RPMI7951 (cell line): ENCODE measurements around the gene RILPL2. TPM values are rescaled to one million over a fixed set of nuclear protein-coding genes. Genes with fewer than 3 reads are reported as not detected.
"Not testable (repeated sequence)": the region's sequence is repeated elsewhere in the genome, so short reads cannot be mapped to it uniquely, and the experiment has no call there.

ENCODE experiments used
- DNase-seq: peaks from one replicate; pipeline ENCODE4 v3.0.0-alpha.2; 2012; ENCODE audit warnings: low read depth
- total RNA-seq: library from RNA; depleted of rRNA; stranded (reverse); fragments of >200 nt; shearing (Covaris generic); gene quantifications from 2 replicates; pipeline ENCODE4 v1.2.3, GENCODE V29; 2014; rRNA removed

The RILPL2 gene
- 2.5 and 2.7 TPM in 2 replicates for total RNA-seq

GRCh38 chr12:123436017-123436964 is at the start of gene RILPL2:
Gene RILPL2 (minus strand): TSS chr12:123436684. CDS start chr12:123436420, 264 bp downstream.
- DNase-seq = peak; percentile 79

GRCh38 chr12:123485756-123486155 is 49.3 kb upstream of the RILPL2 start:
- DNase-seq = no peak

- DNase-seq = no peak
These were observed 47.2 kb upstream of the RILPL2 start for GRCh38 chr12:123483602-123484248.

- DNase-seq = no peak
These were observed 46.4 kb upstream of the RILPL2 start for GRCh38 chr12:123482876-123483275.

- DNase-seq = not testable (repeated sequence)
These were observed 44.8 kb upstream of the RILPL2 start for GRCh38 chr12:123481251-123481650.

- peak; percentile 36 for DNase-seq
These were observed 43.1 kb upstream of the RILPL2 start for GRCh38 chr12:123479442-123480180.

GRCh38 chr12:123478762-123479161 is 42.3 kb upstream of the RILPL2 start:
- DNase-seq = peak; percentile 80

- DNase-seq = no peak
These were observed 41.6 kb upstream of the RILPL2 start for GRCh38 chr12:123478069-123478468.

- DNase-seq = no peak
These were observed 38.8 kb upstream of the RILPL2 start for GRCh38 chr12:123475246-123475703.

GRCh38 chr12:123474485-123475245 is 38.2 kb upstream of the RILPL2 start:
- DNase-seq = no peak

- no peak for DNase-seq
These were observed 36.0 kb upstream of the RILPL2 start for GRCh38 chr12:123472438-123472849.

GRCh38 chr12:123471374-123472068 is 35.0 kb upstream of the RILPL2 start:
- peak; percentile 35 for DNase-seq

GRCh38 chr12:123469978-123470377 is 33.5 kb upstream of the RILPL2 start:
- no peak for DNase-seq

- no peak for DNase-seq
These were observed 32.3 kb upstream of the RILPL2 start for GRCh38 chr12:123468786-123469185.

- DNase-seq = no peak
These were observed 28.6 kb upstream of the RILPL2 start for GRCh38 chr12:123465084-123465483.

GRCh38 chr12:123463174-123463573 is 26.7 kb upstream of the RILPL2 start:
- not testable (repeated sequence) for DNase-seq

GRCh38 chr12:123457980-123458779 is 21.7 kb upstream of the RILPL2 start, which contains the start of gene SNRNP35:
Gene SNRNP35 (plus strand): TSS chr12:123458139. CDS start chr12:123465541, 7,402 bp downstream.
- DNase-seq = peak; percentile 79

- DNase-seq = no peak
These were observed 16.7 kb upstream of the RILPL2 start for GRCh38 chr12:123453165-123453564.

- DNase-seq = not testable (repeated sequence)
These were observed 15.7 kb upstream of the RILPL2 start for GRCh38 chr12:123452276-123452550.

- DNase-seq = no peak
These were observed 14.2 kb upstream of the RILPL2 start for GRCh38 chr12:123450636-123451035.
